HG02870 (cell line): ENCODE results near the gene DOCK3.
"Not testable (repeated sequence)": the region's sequence is repeated elsewhere in the genome, so short reads cannot be mapped to it uniquely, and the experiment has no call there.

ENCODE experiments used
- ATAC-seq: cut with Tn5 transposase; IDR thresholded peaks from one replicate; pipeline ENCODE4 v1.9.1; 2021; ENCODE audit warnings: mild to moderate bottlenecking, moderate library complexity; ENCODE audit not compliant: unreplicated experiment

The DOCK3 gene

DNA sequence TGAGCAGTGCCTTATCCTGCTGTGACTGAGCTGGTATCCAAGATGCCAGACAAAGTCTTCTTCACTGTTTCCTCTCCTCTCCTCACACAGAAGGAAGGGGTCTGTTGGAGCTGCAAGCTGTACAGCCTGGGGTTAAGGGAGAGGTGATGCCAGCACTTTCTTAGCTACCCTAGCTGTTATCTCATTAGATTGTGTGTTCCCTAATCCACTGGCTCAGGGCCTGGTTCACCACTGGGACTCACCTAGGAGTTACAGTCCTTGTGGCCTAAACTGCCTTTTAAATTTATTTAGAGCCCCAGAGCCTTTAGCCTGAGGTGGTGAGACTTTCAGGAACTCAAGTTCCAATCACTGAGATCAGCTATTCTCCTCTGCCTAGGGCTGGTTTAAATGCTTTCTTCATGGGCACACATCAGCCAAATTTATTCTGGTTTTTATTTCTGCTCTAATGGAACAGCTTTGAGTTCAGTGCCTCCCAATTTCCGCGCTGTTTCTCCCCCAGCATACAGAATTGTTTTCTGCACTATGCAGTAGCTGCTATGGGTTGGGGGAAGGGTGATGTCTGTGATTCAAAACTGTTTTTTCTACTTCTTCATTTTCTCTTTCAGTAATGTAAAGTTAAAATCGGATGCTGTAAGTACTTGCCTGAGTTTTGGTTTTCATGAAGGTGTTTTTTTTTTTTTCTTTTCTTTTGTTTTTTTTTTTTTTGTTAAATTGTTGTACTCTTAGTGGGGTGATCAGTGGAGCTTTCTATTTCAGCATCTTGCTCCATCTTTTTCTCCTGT is 198.8 kb downstream of the DOCK3 start:
- ATAC-seq: peak; percentile 86

DNA sequence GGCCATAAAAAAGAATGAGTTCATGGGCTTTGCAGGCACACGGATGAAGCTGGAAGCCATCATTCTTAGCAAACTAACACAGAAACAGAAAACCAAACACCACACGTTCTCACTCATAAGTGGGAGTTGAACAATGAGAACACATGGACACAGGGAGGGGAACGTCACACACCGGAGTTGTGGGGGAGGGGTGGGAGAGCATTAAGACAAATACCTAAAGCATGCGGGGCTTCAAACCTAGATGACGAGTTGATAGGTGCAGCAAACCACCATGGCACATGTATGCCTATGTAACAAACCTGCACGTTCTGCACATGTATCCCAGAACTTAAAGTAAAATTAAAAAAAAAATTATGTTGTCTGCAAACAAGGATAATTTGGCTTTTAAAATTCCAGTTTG is 200.1 kb downstream of the DOCK3 start:
- ATAC-seq: not testable (repeated sequence)

DNA sequence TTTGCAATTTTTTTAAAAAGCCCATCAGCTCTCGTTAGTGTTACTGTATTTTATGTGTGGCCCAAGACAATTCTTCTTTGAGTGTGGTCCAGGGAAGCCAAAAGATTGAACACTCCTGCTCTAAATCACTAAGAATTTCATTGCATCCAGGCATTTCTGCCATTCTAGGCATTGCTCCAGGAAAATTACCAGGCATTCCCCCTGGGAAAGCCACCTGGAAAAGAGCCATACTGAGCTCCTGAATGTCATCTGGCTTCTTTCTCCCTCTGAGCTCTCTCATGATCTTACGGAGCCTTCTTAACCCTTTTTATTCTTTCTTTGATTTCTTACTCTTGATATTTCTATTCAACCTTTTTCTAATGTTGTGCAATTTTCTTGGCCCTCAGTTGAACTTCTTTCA is 202.2 kb downstream of the DOCK3 start:
- no peak for ATAC-seq

DNA sequence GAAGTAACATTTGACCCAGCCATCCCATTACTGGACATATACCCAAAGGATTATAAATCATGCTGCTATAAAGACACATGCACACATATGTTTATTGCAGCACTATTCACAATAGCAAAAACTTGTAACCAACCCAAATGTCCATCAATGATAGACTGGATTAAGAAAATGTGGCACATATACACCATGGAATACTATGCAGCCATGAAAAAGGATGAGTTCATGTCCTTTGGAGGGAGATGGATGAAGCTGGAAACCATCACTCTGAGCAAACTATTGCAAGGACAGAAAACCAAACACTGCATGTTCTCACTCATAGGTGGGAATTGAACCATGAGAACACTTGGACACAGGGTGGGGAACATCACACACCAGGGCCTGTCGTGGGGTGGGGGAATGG is 208.0 kb downstream of the DOCK3 start:
- not testable (repeated sequence) for ATAC-seq

DNA sequence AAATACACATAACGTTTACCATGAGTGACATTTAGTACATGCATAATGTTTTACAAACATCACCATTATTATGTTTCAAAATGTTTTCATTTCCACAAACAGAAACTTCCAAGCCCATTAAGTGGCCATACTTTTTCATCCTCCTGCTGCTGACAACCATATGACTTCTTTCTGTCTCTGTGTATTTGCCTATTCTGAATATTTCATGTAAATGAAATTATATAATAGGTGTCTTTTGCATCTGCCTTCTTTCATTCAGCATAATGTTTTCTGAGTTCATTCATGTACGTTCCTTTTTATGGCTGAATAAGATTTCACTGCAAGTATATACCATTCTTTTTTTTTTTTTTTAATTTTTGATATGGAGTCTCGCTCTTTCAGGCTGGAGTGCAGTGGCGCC is 209.0 kb downstream of the DOCK3 start:
- no peak for ATAC-seq

DNA sequence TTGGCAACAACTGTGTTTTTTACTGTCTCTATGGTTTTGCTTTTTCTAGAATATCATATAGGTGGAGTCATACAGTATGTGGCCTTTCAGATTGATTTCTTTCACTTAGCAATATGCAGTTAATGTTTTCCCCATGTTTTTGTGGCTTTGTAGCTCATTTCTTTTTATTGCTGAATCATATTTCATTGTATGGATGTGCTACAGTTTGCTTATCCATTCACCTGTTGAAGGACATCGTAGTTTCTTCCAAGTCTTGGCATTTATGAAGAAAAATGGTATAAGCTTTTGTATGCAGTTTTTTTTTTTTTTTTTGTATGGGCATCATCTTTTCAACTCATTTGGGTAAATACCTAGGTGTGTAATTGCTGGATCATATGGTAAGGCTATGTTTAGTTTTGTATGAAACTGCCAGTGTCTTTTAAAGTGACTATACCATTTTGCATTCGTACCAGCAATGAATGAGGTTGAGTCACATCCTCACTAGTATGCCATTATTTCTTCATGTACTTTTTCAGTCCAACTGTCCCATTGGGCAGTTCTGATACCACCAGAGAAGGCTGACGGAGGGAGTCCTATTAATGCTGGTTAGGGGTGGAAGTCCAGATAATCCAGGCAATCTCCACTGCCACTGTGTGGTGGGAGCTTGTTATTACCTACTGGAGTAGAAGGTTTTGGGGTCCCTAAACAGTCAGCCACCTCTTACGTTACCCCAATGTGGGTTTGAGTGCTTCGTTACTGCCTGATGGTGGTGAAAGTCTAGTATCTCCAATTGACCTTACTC is 210.5 kb downstream of the DOCK3 start:
- ATAC-seq: no peak

DNA sequence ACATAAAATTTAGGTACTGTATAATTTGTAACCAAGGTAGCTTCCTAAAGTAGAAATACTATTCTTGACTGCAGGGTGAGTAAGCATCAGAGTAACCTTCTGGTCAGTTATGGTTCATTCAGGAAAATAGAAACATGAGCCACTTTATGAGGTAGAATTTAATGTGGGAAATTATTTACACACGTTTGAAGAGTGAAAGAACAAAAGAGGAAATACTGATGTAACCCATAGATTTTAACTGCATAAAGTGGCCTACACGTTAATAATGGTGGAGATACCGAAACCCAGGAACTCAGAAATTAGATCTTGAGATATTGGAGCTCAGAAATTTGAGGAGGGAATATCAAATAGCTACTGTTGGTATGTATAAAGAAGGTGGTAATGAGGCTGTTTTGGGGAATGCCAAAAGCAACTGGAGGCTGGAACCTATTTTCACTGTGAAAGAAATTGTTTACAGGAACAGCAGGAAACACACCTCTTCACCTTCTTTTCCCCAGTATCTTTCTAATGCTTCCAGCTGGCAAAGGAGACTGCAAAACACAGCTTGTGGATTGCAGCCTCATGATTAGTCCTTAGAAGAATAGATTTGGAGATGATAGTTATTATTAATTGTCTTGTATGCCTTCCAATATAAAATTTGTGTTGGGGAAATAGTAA is 216.1 kb downstream of the DOCK3 start:
- ATAC-seq: no peak

DNA sequence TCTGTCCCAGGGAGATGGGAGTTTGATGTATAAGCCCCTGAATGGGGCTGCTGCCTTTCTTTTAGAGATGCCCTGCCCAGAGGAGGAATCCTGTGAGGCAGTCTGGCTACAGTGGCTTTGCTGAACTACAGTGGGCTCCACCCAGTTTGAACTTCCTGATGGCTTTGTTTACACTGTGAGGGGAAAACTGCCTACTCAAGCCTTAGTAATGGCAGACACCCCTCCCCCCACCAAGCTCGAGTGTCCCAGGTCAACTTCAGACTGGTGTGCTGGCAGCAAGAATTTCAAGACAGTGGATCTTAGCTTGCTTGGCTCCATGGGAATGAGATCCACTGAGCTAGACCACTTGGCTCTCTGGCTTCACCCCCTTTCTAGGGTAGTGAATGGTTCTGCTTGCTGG is 226.4 kb downstream of the DOCK3 start:
- not testable (repeated sequence) for ATAC-seq

DNA sequence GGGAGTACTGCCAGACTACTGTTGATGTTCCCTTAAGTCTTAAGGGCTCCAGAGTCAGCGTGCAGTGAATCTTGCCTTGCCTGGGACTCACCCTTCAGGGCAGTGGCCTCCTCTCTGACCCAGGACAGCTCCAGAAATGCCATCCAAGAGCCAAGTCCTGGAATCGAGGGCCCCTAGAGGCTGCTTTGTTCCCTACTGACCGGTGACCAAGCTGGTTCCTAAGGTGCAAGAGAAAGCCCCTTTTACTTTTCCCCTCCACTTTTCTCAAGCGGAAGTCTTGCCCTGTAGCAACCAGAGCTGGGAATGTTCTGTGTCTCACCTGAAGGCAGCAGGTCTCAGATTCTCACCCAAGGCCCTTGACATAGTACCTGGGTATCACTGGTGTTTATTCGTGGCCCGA is 238.0 kb downstream of the DOCK3 start:
- no peak for ATAC-seq

DNA sequence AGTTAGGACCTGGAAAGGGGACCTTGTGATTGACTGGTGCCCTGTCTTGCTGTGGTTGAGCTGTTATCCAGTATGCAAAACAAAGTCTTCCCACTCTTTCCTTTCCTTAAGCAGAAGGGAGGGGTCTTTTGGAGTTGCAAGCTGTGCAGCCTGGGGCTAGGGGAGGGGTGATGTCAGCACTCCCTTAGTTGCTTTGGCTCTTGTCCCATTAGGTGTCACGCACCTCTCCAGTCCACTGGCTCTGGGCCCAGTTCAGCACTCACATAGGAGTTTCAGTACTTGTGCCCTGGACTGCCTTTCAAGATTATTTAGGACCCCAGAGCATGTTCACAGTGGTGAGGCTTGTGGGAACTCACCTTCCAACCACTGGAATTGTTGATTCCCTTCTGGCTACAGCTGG is 238.5 kb downstream of the DOCK3 start:
- no peak for ATAC-seq

DNA sequence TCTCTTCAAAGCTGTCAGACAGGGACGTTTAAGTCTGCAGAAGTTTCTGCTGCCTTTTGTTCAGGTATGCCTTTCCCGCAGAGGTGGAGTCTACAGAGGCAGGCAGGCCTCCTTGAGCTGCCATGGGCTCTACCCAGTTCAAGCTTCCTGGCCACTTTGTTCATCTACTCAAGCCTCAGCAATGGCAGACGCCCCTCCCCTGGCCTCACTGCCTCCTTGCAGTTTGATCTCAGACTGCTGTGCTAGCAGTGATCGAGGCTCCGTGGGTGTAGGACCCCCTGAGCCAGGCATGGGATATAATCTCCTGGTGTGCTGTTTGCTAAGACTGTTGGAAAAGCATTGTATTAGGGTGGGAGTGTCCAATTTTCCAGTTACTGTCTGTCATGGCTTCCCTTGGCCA is 247.3 kb downstream of the DOCK3 start:
- not testable (repeated sequence) for ATAC-seq

DNA sequence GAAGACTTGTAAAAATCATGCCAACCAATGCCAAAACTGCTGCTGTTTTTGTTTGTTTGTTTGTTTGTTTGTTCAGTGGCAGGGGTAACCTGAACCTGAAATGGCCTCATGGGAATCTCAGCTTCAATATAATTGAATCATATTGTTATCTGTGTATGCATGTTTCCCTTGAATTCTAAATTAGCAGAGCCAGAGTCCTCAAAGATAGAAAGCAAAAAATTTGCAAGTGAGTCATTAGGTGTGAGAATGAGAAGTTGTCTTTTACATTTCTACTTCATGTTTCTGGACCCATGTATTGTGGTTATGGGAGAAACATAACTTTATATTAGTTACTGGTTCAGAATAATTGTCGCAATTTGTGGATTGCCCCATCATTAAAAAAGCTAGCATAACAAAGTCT is 249.2 kb downstream of the DOCK3 start:
- ATAC-seq: no peak

DNA sequence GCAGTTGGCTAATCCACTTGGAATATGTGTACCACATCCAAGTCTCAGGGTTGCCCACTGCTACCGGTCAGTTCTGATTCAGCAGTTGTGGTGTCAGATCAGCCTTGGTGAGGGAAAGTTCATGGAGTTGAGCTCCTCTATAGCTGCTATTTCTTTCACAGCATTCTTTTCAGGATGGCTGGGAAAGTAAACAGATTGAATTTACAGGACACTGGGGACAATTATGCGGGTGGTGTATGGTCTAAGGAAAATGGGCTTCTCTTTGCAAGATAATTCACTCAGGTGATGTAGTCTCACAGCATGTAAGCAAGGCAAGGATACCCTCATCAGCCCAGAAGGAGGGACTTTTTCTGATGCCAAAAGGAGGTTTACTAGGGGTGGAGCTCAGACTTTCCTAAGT is 249.9 kb downstream of the DOCK3 start:
- no peak for ATAC-seq

DNA sequence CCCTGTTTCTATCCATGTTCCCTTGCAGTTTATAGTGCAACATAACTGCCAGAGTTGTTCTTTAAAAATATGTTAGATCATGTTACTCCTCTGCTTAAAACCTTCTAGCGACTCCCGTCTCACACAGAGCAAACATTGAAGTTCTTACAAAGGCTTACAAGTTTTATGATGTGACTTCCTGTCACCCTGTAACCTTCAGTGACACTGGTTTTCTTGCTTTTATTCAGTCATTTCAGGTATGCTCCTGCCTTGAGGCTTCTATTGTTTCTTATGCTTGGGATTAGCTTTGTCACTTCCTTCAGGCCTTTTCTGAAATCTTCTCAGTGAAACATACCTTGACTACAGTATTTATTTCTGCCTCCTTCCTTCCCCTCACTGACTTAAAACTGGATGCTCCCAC is 252.1 kb downstream of the DOCK3 start:
- ATAC-seq: no peak

DNA sequence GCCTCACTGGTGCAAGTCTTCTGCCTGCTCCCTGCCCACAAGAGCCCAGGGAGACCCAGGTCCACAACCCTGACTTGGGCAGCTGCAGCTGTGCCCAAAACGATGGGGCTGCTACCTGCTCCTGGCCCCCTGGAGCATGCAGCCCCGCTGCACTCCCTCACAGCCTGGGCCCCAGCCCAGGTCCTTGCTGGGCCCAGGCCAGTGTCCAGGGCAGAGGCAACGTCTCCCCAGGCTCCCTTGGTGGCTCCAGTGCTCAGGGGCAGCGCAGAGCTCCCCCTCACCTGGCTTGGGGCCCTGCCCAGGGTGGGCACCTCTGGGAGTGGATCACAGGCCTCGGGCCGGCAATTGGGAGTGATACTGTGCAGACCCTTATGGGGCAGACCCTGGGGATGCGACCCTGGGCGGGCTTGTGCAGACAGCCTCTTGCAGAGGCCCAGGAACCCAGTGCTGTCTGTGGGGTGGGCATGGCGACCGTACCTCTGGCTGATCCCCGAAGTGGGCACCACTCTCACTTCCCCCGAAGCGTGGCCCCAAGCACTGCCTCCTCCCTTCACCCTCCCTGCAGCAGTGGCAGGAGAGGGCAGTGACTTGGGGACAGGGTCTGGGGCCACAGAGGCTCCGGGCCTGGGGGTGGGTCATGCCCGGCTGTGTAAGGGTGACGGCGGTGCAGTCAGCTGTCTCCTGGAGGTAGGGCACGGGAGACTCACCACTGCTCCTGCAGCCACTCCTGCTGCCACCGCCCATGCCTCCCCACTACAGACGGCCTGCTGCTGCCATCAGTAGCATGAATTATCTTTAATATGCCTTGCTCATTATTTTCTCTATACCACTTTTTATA is 255.9 kb downstream of the DOCK3 start:
- ATAC-seq: no peak

DNA sequence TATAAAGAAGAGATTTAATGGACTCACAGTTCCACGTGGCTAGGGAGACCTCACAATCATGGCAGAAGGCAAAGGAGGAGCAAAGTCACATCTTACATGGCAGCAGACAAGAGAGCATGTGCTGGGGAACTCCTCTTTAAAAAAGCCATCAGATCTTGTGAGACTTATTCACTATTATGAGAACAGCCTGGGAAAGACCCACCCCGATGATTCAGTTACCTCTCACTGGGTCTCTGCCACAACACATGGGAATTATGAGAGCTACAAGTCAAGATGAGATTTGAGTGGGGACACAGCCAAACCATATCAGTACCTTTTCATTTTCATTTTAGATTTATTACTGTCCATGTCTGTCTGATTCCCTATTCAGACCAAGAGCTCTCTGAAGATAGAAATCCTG is 258.2 kb downstream of the DOCK3 start:
- not testable (repeated sequence) for ATAC-seq

DNA sequence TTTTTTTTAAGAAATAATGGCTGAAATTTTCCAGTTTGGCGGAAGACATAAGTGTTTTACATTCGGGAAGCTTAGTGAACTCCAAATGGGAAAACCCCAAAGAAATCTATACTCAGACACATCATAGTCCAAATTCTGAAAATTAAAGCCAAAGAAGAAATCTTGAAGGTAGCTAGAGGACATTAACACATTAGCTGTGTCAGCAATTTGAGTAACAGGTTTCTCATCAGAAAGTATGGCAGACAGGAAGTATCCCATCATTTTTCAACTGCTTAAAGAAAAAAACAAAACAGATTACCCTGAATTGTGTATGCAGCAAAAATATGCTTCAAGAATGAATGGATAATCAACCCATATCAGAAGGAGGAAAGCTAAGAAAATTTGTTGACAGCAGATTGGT is 261.7 kb downstream of the DOCK3 start:
- ATAC-seq: no peak

DNA sequence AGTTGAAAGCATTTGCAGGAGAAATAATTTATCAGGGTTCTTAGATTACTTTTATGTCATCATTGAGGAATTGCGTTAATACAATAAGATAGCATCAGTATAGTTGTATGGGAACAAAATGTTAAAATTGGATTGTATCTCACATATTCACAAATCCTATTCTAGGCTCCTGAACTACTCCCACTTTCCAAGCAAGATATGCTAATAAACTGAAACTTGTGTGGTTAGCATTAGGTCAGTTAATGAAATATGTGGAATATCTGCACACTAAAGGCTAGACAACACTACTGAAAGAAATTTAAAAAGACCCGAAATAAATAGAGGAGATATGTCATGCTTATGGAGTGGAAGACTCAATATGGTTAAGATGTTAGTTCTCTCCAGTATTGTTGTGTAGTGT is 272.7 kb downstream of the DOCK3 start:
- ATAC-seq: no peak

DNA sequence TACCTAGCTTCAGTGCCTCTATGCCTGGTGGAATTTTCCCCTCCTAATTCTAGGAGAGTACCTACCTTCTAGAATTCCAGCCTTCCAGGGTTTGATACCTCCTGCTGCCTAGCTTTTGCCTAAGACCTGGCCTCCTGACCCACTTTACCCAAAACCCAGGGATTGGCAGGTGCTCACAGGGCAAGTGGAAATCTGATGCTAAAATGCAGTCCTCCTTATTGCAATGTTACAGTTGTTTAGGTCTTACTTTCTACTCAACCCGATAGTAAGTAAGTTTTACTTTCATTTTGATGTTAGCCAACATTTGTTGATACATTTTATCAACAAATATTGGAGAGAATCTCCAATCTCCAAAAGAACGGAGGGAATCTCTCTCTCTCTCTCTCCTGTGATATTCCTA is 275.9 kb downstream of the DOCK3 start:
- no peak for ATAC-seq

DNA sequence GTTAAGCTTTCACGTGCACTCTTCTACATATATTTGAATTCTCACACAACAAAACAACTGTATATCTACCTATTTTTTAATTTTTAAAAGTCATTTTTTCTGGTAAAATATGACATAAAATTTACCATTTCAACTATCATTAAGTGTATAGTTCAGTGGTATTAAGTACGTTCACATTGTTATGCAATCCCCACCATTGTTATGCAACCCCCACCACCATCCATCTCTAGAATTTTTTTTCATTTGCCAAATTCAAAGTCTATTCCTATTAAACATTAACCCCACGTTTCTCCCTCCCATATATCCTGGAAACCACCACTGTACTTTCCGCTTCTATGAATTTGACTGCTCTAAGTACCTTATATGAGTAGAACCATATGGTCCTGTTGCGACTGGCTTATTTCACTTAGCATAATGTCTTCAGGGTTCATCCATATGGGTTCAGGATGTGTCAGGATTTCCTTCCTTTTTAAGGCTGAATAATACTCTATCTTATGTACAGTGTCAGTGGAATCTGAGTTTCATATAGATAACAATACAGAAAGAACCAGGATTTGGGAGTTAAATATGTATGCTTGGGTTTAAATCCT is 279.2 kb downstream of the DOCK3 start:
- ATAC-seq: no peak

DNA sequence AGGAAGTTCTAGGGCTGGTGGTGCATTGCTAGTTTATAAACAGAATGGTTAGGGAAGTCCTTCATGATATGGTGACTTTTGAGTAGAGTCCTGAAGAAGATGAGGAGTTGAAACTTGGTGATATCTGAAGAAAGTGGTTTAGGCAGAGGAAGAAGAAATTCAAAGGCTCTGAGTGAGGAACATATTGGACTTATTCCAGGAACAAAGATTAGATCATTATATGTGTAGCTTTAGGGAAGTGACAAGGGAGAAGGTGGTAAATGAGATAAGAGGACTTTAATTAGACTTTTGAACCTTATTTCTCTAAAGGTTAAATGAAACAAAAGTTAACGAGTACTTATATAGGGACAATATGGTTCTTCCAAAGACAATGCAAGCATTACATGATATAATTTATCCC is 286.7 kb downstream of the DOCK3 start:
- ATAC-seq: no peak
